WTC11 (cell line): ENCODE data around the gene DMRT2. TPM values are rescaled to one million over a fixed set of nuclear protein-coding genes. Genes with fewer than 3 reads are reported as not detected.

Experiments used
- ATAC-seq: fragments of 200-7000 bp; cut with Tn5 transposase; 2 replicates; pipeline ENCODE4 v1.10.0; 2021; ENCODE audit warnings: mild to moderate bottlenecking, moderate library complexity
- CTCF ChIA-PET: fragments of 300-600 bp; sonication (Branson Sonifier 250); formaldehyde crosslinking; loops from one replicate; lab custom pipeline; 2021; ENCODE audit warnings: antibody characterized with exemption; lab: Charles Lee
- POLR2A ChIA-PET: fragments of 350-600 bp; sonication (Branson Sonifier 250); formaldehyde crosslinking; loops from one replicate; lab custom pipeline; 2021; ENCODE audit warnings: antibody characterized with exemption; lab: Charles Lee
- DNase-seq: peaks from one replicate; pipeline ENCODE4 v3.0.0; 2021; ENCODE audit warnings: low spot score
- H3K27ac Mint-ChIP-seq: 2 replicates; pipeline ENCODE4 v1.8.0; 2021; ENCODE audit warnings: mixed read lengths
- H3K27me3 Mint-ChIP-seq: 2 replicates; pipeline ENCODE4 v1.8.0; 2021; ENCODE audit warnings: low read depth, mild to moderate bottlenecking, moderate library complexity, mixed read lengths
- H3K36me3 Mint-ChIP-seq: 2 replicates; pipeline ENCODE4 v1.8.0; 2021; ENCODE audit warnings: mixed read lengths
- H3K4me1 Mint-ChIP-seq: 2 replicates; pipeline ENCODE4 v1.8.0; 2022; ENCODE audit warnings: mixed read lengths
- H3K4me3 Mint-ChIP-seq: 2 replicates; pipeline ENCODE4 v1.8.0; 2021; ENCODE audit warnings: mild to moderate bottlenecking, moderate library complexity, mixed read lengths
- H3K9me3 Mint-ChIP-seq: 2 replicates; pipeline ENCODE4 v1.8.0; 2021; ENCODE audit warnings: mixed read lengths
- ARID4B ChIP-seq: sonication (generic); formaldehyde crosslinking; IDR thresholded peaks from 2 replicates; pipeline ENCODE4 v1.8.0; 2023; ENCODE audit warnings: missing genetic modification reagents, mild to moderate bottlenecking, borderline replicate concordance
- ATF1 ChIP-seq: sonication (generic); formaldehyde crosslinking; IDR thresholded peaks from 2 replicates; pipeline ENCODE4 v1.8.1; 2023; ENCODE audit warnings: mild to moderate bottlenecking, moderate library complexity, missing genetic modification reagents
- CBFB ChIP-seq: sonication (generic); formaldehyde crosslinking; IDR thresholded peaks from 2 replicates; pipeline ENCODE4 v1.8.1; 2022; ENCODE audit warnings: mild to moderate bottlenecking, low read depth, missing genetic modification reagents
- ELF4 ChIP-seq: sonication (generic); formaldehyde crosslinking; IDR thresholded peaks from 2 replicates; pipeline ENCODE4 v1.8.1; 2022; ENCODE audit warnings: low read depth, mild to moderate bottlenecking, moderate library complexity, missing genetic modification reagents
- ETV6 ChIP-seq: sonication (generic); formaldehyde crosslinking; IDR thresholded peaks from 2 replicates; pipeline ENCODE4 v1.8.1; 2022; ENCODE audit warnings: mild to moderate bottlenecking, missing genetic modification reagents
- GRHL2 ChIP-seq: fragments of 250-450 bp; sonication (Bioruptor Pico); IDR thresholded peaks from 2 replicates; pipeline ENCODE4 v1.8.0; 2022; ENCODE audit warnings: mild to moderate bottlenecking, moderate library complexity; ENCODE audit not compliant: insufficient replicate concordance, severe bottlenecking
- GTF2I ChIP-seq: fragments of 250-450 bp; sonication (Bioruptor Pico); conservative IDR thresholded peaks from 2 replicates; pipeline ENCODE4 v1.4.0; 2021; ENCODE audit warnings: mild to moderate bottlenecking
- HMGXB4 ChIP-seq: sonication (generic); formaldehyde crosslinking; IDR thresholded peaks from 2 replicates; pipeline ENCODE4 v1.8.1; 2023; ENCODE audit warnings: mild to moderate bottlenecking, moderate library complexity, missing genetic modification reagents
- IRF2 ChIP-seq: sonication (generic); formaldehyde crosslinking; IDR thresholded peaks from 2 replicates; pipeline ENCODE4 v1.8.0; 2022; ENCODE audit warnings: low read depth, missing genetic modification reagents, borderline replicate concordance
- NR2C2 ChIP-seq: sonication (generic); formaldehyde crosslinking; IDR thresholded peaks from 2 replicates; pipeline ENCODE4 v1.8.0; 2022; ENCODE audit warnings: mild to moderate bottlenecking, missing genetic modification reagents
- TCF7 ChIP-seq: sonication (generic); formaldehyde crosslinking; IDR thresholded peaks from 2 replicates; pipeline ENCODE4 v1.8.0; 2022; ENCODE audit warnings: mild to moderate bottlenecking, low read depth, missing genetic modification reagents, moderate library complexity
- ZBTB21 ChIP-seq: sonication (generic); formaldehyde crosslinking; IDR thresholded peaks from 2 replicates; pipeline ENCODE4 v1.8.1; 2023; ENCODE audit warnings: mild to moderate bottlenecking, missing genetic modification reagents, borderline replicate concordance
- ZNF281 ChIP-seq: sonication (generic); formaldehyde crosslinking; IDR thresholded peaks from 2 replicates; pipeline ENCODE4 v1.8.0; 2023; ENCODE audit warnings: mild to moderate bottlenecking, missing genetic modification reagents
- ZNF396 ChIP-seq: fragments of 250-450 bp; sonication (Bioruptor Pico); IDR thresholded peaks from 2 replicates; pipeline ENCODE4 v1.8.0; 2021; ENCODE audit warnings: mild to moderate bottlenecking, moderate library complexity, borderline replicate concordance
- ZNF423 ChIP-seq: fragments of 250-450 bp; sonication (Bioruptor Pico); IDR thresholded peaks from 2 replicates; pipeline ENCODE4 v2.1.2; 2022; ENCODE audit warnings: mild to moderate bottlenecking, moderate library complexity
- ZNF512 ChIP-seq: sonication (generic); formaldehyde crosslinking; IDR thresholded peaks from 2 replicates; pipeline ENCODE4 v1.8.1; 2022; ENCODE audit warnings: missing genetic modification reagents, borderline replicate concordance
- ZNF671 ChIP-seq: fragments of 250-450 bp; sonication (Bioruptor Pico); IDR thresholded peaks from 2 replicates; pipeline ENCODE4 v1.8.0; 2021; ENCODE audit warnings: mild to moderate bottlenecking
- total RNA-seq: library from RNA; stranded (reverse); gene quantifications from 3 replicates; pipeline ENCODE4 v1.2.3, GENCODE V29; 2021

The DMRT2 gene
- total RNA-seq, 1 experiment from 2014 or later, result not detected

- ATAC-seq (no peak), DNase-seq (no peak)
- H3K36me3 Mint-ChIP-seq, result no peaks in the 10 kb centered on the region
- ChIA-PET CTCF (no interaction called here), POLR2A (no interaction called here)
- TF ChIP-seq ETV6 (CRISPR knock-in tag), result no peak
- no peak for TF ChIP-seq NR2C2 (CRISPR knock-in tag)
- no peak for TF ChIP-seq TCF7 (CRISPR knock-in tag)
- no peak for TF ChIP-seq ZNF281 (CRISPR knock-in tag)
- TF ChIP-seq GRHL2 (CRISPR knock-in tag), result no peak
- no peak for TF ChIP-seq ELF4 (CRISPR knock-in tag)
- no peak for TF ChIP-seq ZNF396 (CRISPR knock-in tag)
- no peak for TF ChIP-seq CBFB
- TF ChIP-seq ARID4B, result no peak
- no peak for TF ChIP-seq ZNF512 (CRISPR knock-in tag)
- TF ChIP-seq ZBTB21 (CRISPR knock-in tag), result no peak
- no peak for TF ChIP-seq GTF2I (CRISPR knock-in tag)
- no peak for TF ChIP-seq HMGXB4 (CRISPR knock-in tag)
- no peak for TF ChIP-seq ZNF671 (CRISPR knock-in tag)
- TF ChIP-seq ZNF423 (CRISPR knock-in tag), result no peak
- TF ChIP-seq ATF1, result no peak
- no peak for TF ChIP-seq IRF2
- peaks cover 3% of the 10 kb centered on the region; the same call in 1 of the 2 replicates for H3K27me3 Mint-ChIP-seq
- H3K27ac Mint-ChIP-seq, result no peak overlapping the region
- H3K4me1 Mint-ChIP-seq, result no peaks in the 10 kb centered on the region; the same call in 1 of the 2 replicates
- no peaks in the 10 kb centered on the region for H3K9me3 Mint-ChIP-seq
- H3K4me3 Mint-ChIP-seq, result no peak overlapping the region
Measured at GRCh38 chr9:1096155-1096964, 46.2 kb downstream of the DMRT2 start.
